HepG2 (cell line): ENCODE data around the gene CARD8. TPM values are rescaled to one million over a fixed set of nuclear protein-coding genes. Genes with fewer than 3 reads are reported as not detected.

Experiments used
- AGO1 ChIP-seq: fragments of 200-400 bp; formaldehyde crosslinking; IDR thresholded peaks from 2 replicates; pipeline ENCODE4 v1.6.1; 2017; ENCODE audit warnings: mild to moderate bottlenecking, low read depth, low read length, moderate library complexity; ENCODE audit not compliant: poor library complexity, severe bottlenecking
- ARID2 ChIP-seq: sonication (generic); formaldehyde crosslinking; IDR thresholded peaks from 2 replicates; pipeline ENCODE4 v1.8.1; 2022; ENCODE audit warnings: mild to moderate bottlenecking, missing genetic modification reagents, borderline replicate concordance
- EEA1 ChIP-seq: sonication (generic); formaldehyde crosslinking; IDR thresholded peaks from 2 replicates; pipeline ENCODE4 v1.5.1; 2020; ENCODE audit warnings: mild to moderate bottlenecking, missing genetic modification reagents, borderline replicate concordance
- FOXM1 ChIP-seq: sonication (generic); formaldehyde crosslinking; IDR thresholded peaks from 2 replicates; pipeline ENCODE4 v1.5.0; 2020; ENCODE audit warnings: missing genetic modification reagents
- GATA4 ChIP-seq: sonication (generic); IDR thresholded peaks from 2 replicates; pipeline ENCODE4 v1.6.1; 2016; ENCODE audit warnings: antibody characterized with exemption, low read depth, borderline replicate concordance
- MEIS1 ChIP-seq: sonication (generic); formaldehyde crosslinking; IDR thresholded peaks from 2 replicates; pipeline ENCODE4 v1.9.0; 2021; ENCODE audit warnings: mild to moderate bottlenecking, missing genetic modification reagents, moderate library complexity, borderline replicate concordance
- POGZ ChIP-seq: sonication (generic); formaldehyde crosslinking; IDR thresholded peaks from 2 replicates; pipeline ENCODE4 v1.4.0; 2020; ENCODE audit warnings: mild to moderate bottlenecking, missing genetic modification reagents
- YEATS2 ChIP-seq: sonication (generic); formaldehyde crosslinking; IDR thresholded peaks from 2 replicates; pipeline ENCODE4 v1.4.0; 2020; ENCODE audit warnings: missing genetic modification reagents, borderline replicate concordance
- ZNF496 ChIP-seq: sonication (generic); formaldehyde crosslinking; IDR thresholded peaks from 2 replicates; pipeline ENCODE4 v1.8.1; 2023; ENCODE audit warnings: mild to moderate bottlenecking, moderate library complexity, missing genetic modification reagents; ENCODE audit not compliant: insufficient replicate concordance
- polyA plus RNA-seq, 8 experiments: library from polyadenylated mRNA; depleted of rRNA in 3 of 8; stranded (reverse) in 7 of 8; unstranded in 1 of 8; fragments of >200 nt; fragmentation: Illumina TruSeq in 4 of 8; extraction: Trizol in 4 of 8; gene quantifications; 2 replicates each; pipeline versions ENCODE4 v1.2.1 to v1.2.3, GENCODE V29; 2011 to 2016; ENCODE audit warnings: low read depth in 4 of 8, missing spikeins in 1 of 8, mixed read lengths in 1 of 8; ENCODE audit not compliant: insufficient read depth in 1 of 8
- total RNA-seq, 5 experiments: library from RNA; depleted of rRNA; stranded (reverse); fragments of >200 nt; fragmentation: Illumina TruSeq; extraction: Trizol; gene quantifications; 2 replicates each; pipeline ENCODE4 v1.2.3, GENCODE V29; 2016; ENCODE audit warnings: low read depth in 1 of 5
- TF ChIP-seq, protein P1 (sequence below): IDR thresholded peaks from 2 replicates; pipeline ENCODE4 v1.6.1; 2016; ENCODE audit warnings: missing genetic modification reagents, missing compliant biosample characterization
- TF ChIP-seq, protein P2 (sequence below): IDR thresholded peaks from 2 replicates; pipeline ENCODE4 v1.6.1; 2018; ENCODE audit warnings: missing genetic modification reagents
- TF ChIP-seq, protein P3 (sequence below): IDR thresholded peaks from 2 replicates; pipeline ENCODE4 v1.6.1; 2012; ENCODE audit warnings: low read length, improper control_type of control experiment
- TF ChIP-seq, protein P4 (sequence below): sonication (generic); formaldehyde crosslinking; IDR thresholded peaks from 2 replicates; pipeline ENCODE4 v1.4.0; 2020; ENCODE audit warnings: low read depth, mild to moderate bottlenecking, missing genetic modification reagents
- TF ChIP-seq, protein P5 (sequence below): sonication (generic); formaldehyde crosslinking; IDR thresholded peaks from 2 replicates; pipeline ENCODE4 v1.4.0; 2020; ENCODE audit warnings: missing genetic modification reagents, mild to moderate bottlenecking, borderline replicate concordance
- TF ChIP-seq, protein P6 (sequence below): IDR thresholded peaks from 2 replicates; pipeline ENCODE4 v1.6.1; 2016

Gene CARD8
- total and polyA plus RNA-seq, 2 of the 13 experiments (the other 11 are each of a cell fraction or from before 2014, with no cell fraction given), result 15.0 to 19.2 TPM

DNA sequence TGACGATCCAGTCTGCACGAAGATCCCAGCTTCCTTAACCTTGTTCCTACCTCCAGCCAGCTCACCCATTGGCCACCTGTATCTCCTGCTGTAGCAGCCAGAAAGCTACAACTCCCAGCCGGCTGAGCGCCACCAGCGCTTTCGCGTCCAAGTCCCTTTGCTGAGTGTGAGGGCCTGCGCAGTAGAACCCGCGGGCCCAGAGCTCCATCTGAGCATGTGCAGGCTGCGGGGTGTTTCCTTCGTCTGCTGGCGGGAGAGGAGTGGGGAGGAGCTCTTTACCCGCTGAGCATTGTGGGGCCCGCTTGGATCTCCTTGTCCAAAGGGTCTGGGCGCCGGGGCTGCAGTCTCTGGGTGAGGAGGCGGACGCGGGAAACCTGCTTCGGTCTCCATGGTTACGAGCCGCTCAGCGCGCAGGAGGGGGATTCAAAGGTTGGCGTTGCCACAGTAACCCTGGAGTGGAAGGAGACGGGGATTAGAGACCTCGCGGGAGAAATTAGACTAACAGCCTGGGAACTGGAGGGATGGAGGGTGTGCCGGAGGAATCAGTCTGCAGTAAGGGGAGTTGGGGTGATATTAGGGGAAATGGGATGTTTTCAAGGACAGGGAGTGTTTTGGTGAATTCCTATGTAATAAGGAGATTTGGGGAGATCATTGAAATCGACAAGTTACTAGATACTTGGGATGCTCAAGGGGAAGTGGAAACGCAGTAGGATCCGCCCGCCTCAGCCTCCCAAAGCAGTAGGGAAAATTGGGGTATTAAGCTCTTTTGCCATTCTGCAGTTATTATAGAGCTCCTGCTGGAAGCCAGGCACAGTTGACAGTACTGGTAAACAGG is 51.7 kb downstream of the CARD8 start (continued):
- TF ChIP-seq, protein P1, sequence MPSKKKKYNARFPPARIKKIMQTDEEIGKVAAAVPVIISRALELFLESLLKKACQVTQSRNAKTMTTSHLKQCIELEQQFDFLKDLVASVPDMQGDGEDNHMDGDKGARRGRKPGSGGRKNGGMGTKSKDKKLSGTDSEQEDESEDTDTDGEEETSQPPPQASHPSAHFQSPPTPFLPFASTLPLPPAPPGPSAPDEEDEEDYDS (CRISPR knock-in tag), result peak; percentile 78; the same call in 1 of the 2 replicates
- TF ChIP-seq EEA1 (CRISPR knock-in tag), result no peak
- TF ChIP-seq ARID2 (CRISPR knock-in tag), result peak; percentile 58
- TF ChIP-seq YEATS2, result peak; percentile 84
- TF ChIP-seq, protein P2, sequence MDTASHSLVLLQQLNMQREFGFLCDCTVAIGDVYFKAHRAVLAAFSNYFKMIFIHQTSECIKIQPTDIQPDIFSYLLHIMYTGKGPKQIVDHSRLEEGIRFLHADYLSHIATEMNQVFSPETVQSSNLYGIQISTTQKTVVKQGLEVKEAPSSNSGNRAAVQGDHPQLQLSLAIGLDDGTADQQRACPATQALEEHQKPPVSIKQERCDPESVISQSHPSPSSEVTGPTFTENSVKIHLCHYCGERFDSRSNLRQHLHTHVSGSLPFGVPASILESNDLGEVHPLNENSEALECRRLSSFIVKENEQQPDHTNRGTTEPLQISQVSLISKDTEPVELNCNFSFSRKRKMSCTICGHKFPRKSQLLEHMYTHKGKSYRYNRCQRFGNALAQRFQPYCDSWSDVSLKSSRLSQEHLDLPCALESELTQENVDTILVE, result peak; percentile 80
- TF ChIP-seq, protein P3, sequence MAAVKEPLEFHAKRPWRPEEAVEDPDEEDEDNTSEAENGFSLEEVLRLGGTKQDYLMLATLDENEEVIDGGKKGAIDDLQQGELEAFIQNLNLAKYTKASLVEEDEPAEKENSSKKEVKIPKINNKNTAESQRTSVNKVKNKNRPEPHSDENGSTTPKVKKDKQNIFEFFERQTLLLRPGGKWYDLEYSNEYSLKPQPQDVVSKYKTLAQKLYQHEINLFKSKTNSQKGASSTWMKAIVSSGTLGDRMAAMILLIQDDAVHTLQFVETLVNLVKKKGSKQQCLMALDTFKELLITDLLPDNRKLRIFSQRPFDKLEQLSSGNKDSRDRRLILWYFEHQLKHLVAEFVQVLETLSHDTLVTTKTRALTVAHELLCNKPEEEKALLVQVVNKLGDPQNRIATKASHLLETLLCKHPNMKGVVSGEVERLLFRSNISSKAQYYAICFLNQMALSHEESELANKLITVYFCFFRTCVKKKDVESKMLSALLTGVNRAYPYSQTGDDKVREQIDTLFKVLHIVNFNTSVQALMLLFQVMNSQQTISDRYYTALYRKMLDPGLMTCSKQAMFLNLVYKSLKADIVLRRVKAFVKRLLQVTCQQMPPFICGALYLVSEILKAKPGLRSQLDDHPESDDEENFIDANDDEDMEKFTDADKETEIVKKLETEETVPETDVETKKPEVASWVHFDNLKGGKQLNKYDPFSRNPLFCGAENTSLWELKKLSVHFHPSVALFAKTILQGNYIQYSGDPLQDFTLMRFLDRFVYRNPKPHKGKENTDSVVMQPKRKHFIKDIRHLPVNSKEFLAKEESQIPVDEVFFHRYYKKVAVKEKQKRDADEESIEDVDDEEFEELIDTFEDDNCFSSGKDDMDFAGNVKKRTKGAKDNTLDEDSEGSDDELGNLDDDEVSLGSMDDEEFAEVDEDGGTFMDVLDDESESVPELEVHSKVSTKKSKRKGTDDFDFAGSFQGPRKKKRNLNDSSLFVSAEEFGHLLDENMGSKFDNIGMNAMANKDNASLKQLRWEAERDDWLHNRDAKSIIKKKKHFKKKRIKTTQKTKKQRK, result no peak
- TF ChIP-seq, protein P4, sequence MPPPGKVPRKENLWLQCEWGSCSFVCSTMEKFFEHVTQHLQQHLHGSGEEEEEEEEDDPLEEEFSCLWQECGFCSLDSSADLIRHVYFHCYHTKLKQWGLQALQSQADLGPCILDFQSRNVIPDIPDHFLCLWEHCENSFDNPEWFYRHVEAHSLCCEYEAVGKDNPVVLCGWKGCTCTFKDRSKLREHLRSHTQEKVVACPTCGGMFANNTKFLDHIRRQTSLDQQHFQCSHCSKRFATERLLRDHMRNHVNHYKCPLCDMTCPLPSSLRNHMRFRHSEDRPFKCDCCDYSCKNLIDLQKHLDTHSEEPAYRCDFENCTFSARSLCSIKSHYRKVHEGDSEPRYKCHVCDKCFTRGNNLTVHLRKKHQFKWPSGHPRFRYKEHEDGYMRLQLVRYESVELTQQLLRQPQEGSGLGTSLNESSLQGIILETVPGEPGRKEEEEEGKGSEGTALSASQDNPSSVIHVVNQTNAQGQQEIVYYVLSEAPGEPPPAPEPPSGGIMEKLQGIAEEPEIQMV (CRISPR knock-in tag), result peak; percentile 97
- peak; percentile 41; the same call in 1 of the 2 replicates for TF ChIP-seq POGZ (CRISPR knock-in tag)
- no peak for TF ChIP-seq AGO1
- TF ChIP-seq, protein P5, sequence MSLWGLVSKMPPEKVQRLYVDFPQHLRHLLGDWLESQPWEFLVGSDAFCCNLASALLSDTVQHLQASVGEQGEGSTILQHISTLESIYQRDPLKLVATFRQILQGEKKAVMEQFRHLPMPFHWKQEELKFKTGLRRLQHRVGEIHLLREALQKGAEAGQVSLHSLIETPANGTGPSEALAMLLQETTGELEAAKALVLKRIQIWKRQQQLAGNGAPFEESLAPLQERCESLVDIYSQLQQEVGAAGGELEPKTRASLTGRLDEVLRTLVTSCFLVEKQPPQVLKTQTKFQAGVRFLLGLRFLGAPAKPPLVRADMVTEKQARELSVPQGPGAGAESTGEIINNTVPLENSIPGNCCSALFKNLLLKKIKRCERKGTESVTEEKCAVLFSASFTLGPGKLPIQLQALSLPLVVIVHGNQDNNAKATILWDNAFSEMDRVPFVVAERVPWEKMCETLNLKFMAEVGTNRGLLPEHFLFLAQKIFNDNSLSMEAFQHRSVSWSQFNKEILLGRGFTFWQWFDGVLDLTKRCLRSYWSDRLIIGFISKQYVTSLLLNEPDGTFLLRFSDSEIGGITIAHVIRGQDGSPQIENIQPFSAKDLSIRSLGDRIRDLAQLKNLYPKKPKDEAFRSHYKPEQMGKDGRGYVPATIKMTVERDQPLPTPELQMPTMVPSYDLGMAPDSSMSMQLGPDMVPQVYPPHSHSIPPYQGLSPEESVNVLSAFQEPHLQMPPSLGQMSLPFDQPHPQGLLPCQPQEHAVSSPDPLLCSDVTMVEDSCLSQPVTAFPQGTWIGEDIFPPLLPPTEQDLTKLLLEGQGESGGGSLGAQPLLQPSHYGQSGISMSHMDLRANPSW, result 0 out of 2 replicates have a peak, but pooled peaks have one; percentile 74
- no peak; the same call in 1 of the 2 replicates for TF ChIP-seq MEIS1 (CRISPR knock-in tag)
- no peak for TF ChIP-seq GATA4
- TF ChIP-seq ZNF496 (CRISPR knock-in tag), result no peak
- TF ChIP-seq, protein P6, sequence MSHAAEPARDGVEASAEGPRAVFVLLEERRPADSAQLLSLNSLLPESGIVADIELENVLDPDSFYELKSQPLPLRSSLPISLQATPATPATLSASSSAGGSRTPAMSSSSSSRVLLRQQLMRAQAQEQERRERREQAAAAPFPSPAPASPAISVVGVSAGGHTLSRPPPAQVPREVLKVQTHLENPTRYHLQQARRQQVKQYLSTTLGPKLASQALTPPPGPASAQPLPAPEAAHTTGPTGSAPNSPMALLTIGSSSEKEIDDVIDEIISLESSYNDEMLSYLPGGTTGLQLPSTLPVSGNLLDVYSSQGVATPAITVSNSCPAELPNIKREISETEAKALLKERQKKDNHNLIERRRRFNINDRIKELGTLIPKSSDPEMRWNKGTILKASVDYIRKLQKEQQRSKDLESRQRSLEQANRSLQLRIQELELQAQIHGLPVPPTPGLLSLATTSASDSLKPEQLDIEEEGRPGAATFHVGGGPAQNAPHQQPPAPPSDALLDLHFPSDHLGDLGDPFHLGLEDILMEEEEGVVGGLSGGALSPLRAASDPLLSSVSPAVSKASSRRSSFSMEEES, result no peak
- TF ChIP-seq FOXM1 (CRISPR knock-in tag), result no peak
